CD14-positive monocyte (primary cell): Measurements from ENCODE around the gene CHD1. TPM values are rescaled to one million over a fixed set of nuclear protein-coding genes. Genes with fewer than 3 reads are reported as not detected.

Source experiments
- DNase-seq, 3 donors: peaks; one replicate each; pipeline ENCODE4 v3.0.0-alpha.2; 2011 to 2022
- H2AFZ ChIP-seq: 2 replicates; pipeline ENCODE4 v1.6.0; 2012; ENCODE audit warnings: mild to moderate bottlenecking, low read depth, low read length, inconsistent platforms; ENCODE audit not compliant: insufficient read depth, poor library complexity, severe bottlenecking
- H3K27ac ChIP-seq, 2 donors: 1 replicate in 1 of 2; 2 replicates in 1 of 2; pipeline ENCODE4 v1.5.1; 2012 to 2013; ENCODE audit warnings: low read length in 2 of 2, control low read depth in 1 of 2, inconsistent platforms in 1 of 2, low read depth in 1 of 2, mild to moderate bottlenecking in 1 of 2
- H3K27me3 ChIP-seq, 2 donors: one replicate each; pipeline versions ENCODE4 v1.6.0 to v1.6.1; 2011 to 2013; ENCODE audit warnings: low read length in 2 of 2; ENCODE audit not compliant: control insufficient read depth in 2 of 2, insufficient read depth in 2 of 2
- H3K36me3 ChIP-seq, 2 donors: replicated peaks in 1 of 2; 1 replicate in 1 of 2; 2 replicates in 1 of 2; pipeline versions ENCODE4 v1.5.1 to v1.6.1; 2012 to 2013; ENCODE audit warnings: low read length in 2 of 2, control low read depth in 1 of 2, inconsistent platforms in 1 of 2, mild to moderate bottlenecking in 1 of 2; ENCODE audit not compliant: insufficient read depth in 2 of 2, control insufficient read depth in 1 of 2
- H3K4me1 ChIP-seq, 2 donors: 1 replicate in 1 of 2; 2 replicates in 1 of 2; pipeline versions ENCODE4 v1.5.1 to v1.6.1; 2012 to 2013; ENCODE audit warnings: low read length in 2 of 2, control low read depth in 1 of 2, inconsistent platforms in 1 of 2, mild to moderate bottlenecking in 1 of 2, moderate library complexity in 1 of 2; ENCODE audit not compliant: insufficient read depth in 2 of 2, control insufficient read depth in 1 of 2
- H3K4me2 ChIP-seq: replicated peaks from 2 replicates; pipeline ENCODE3; 2012; ENCODE audit warnings: low read length, moderate library complexity, mild to moderate bottlenecking; ENCODE audit not compliant: poor library complexity, severe bottlenecking; ENCODE audit errors: extremely low read depth
- H3K4me3 ChIP-seq, 3 experiments: fragments of 200-600 bp in 1 of 3; sonication (generic) in 1 of 3; replicated peaks in 1 of 3; 1 replicate in 2 of 3; 2 replicates in 1 of 3; pipeline ENCODE4 v1.5.1; 2011 to 2013; ENCODE audit warnings: low read length in 3 of 3, mild to moderate bottlenecking in 3 of 3, control low read depth in 2 of 3, low read depth in 2 of 3, inconsistent platforms in 1 of 3, moderate library complexity in 1 of 3
- H3K79me2 ChIP-seq: 2 replicates; pipeline ENCODE4 v1.6.0; 2012; ENCODE audit warnings: mild to moderate bottlenecking, control low read depth, inconsistent platforms, low read length, moderate library complexity; ENCODE audit not compliant: insufficient read depth
- H3K9ac ChIP-seq: 2 replicates; pipeline ENCODE4 v1.6.0; 2017; ENCODE audit warnings: low read length, mild to moderate bottlenecking; ENCODE audit not compliant: insufficient read depth, poor library complexity, severe bottlenecking
- H3K9me3 ChIP-seq, 2 donors: replicated peaks in 1 of 2; 1 replicate in 1 of 2; 2 replicates in 1 of 2; pipeline versions ENCODE4 v1.5.1 to v1.6.1; 2012 to 2013; ENCODE audit warnings: low read length in 2 of 2, control low read depth in 1 of 2; ENCODE audit not compliant: control insufficient read depth in 1 of 2, insufficient read depth in 1 of 2
- H4K20me1 ChIP-seq: 2 replicates; pipeline ENCODE4 v1.6.0; 2012; ENCODE audit warnings: mild to moderate bottlenecking, low read length, control low read depth, moderate library complexity; ENCODE audit not compliant: insufficient read depth
- H3K27ac Mint-ChIP-seq, 7 donors: one replicate each; pipeline ENCODE4 v1.8.0; 2020; ENCODE audit warnings: mild to moderate bottlenecking in 7 of 7, mixed read lengths in 7 of 7, moderate library complexity in 6 of 7, inconsistent platforms in 2 of 7
- H3K27me3 Mint-ChIP-seq, 3 donors: one replicate each; pipeline ENCODE4 v1.8.0; 2021 to 2022; ENCODE audit warnings: low read depth in 3 of 3, mild to moderate bottlenecking in 3 of 3, mixed read lengths in 3 of 3, moderate library complexity in 3 of 3, inconsistent platforms in 1 of 3
- H3K36me3 Mint-ChIP-seq, 2 donors: one replicate each; pipeline ENCODE4 v1.8.0; 2020; ENCODE audit warnings: mixed read lengths in 2 of 2, inconsistent platforms in 1 of 2, mild to moderate bottlenecking in 1 of 2
- H3K4me1 Mint-ChIP-seq: one replicate; pipeline ENCODE4 v1.8.0; 2020; ENCODE audit warnings: mild to moderate bottlenecking, mixed read lengths
- H3K4me3 Mint-ChIP-seq, 2 donors: one replicate each; pipeline ENCODE4 v1.8.0; 2020; ENCODE audit warnings: mild to moderate bottlenecking in 2 of 2, mixed read lengths in 2 of 2, moderate library complexity in 1 of 2
- H3K9me3 Mint-ChIP-seq, 7 donors: one replicate each; pipeline ENCODE4 v1.8.0; 2020 to 2022; ENCODE audit warnings: mixed read lengths in 7 of 7, mild to moderate bottlenecking in 6 of 7, moderate library complexity in 6 of 7, inconsistent platforms in 2 of 7
- CTCF ChIP-seq: fragments of 200-600 bp; IDR thresholded peaks from one replicate; pipeline ENCODE4 v1.8.0; 2022; ENCODE audit warnings: antibody characterized with exemption, mild to moderate bottlenecking
- WGBS: methylation state at CpG from one replicate; pipeline ENCODE4 v1.1.5; 2013; ENCODE audit warnings: missing lambda C conversion rate; ENCODE audit not compliant: insufficient coverage; 5-methylcytosine and 5-hydroxymethylcytosine counted together
- intact Hi-C, 2 donors: fragments of 100-400 bp; cut with micrococcal nuclease; formaldehyde crosslinking; loops; one replicate each; pipeline versions ENCODE4 v1.15.0 to v1.15.1; 2023
- polyA plus RNA-seq, 3 donors: library from polyadenylated mRNA; depleted of rRNA in 1 of 3; unstranded in 2 of 3; stranded (reverse) in 1 of 3; fragments of 300-500 nt in 2 of 3; fragments of >200 nt in 1 of 3; fragmentation: Illumina TruSeq in 2 of 3; gene quantifications; 1 replicate in 2 of 3; 2 replicates in 1 of 3; pipeline ENCODE4 v1.2.3, GENCODE V29; 2012 to 2021

CHD1 gene
- polyA plus RNA-seq, 3 donors, result 3.1 to 45.7 (median 6.7) TPM

GRCh38 chr5:98898743-98899142 lies 30.1 kb downstream of the CHD1 start:
- Mint-ChIP-seq H3K36me3 (peaks cover 70 to 86% of the 10 kb centered on the region in 2 donors), H3K4me1 (no peaks in the 10 kb centered on the region), H3K9me3 (no peaks in the 10 kb centered on the region), H3K27ac (no peak overlapping the region), H3K27me3 (peaks cover 0 to 2% (median 0%) of the 10 kb centered on the region in 3 donors), H3K4me3 (no peak overlapping the region)
- no peak for TF ChIP-seq CTCF
- Histone ChIP-seq H3K4me1 (no peaks in the 10 kb centered on the region), H3K4me3 (no peak overlapping the region), H3K36me3 (peaks cover 99 to 100% of the 10 kb centered on the region in 2 donors), H3K9me3 (no peaks in the 10 kb centered on the region), H3K27ac (no peak overlapping the region), H2AFZ (no peak overlapping the region), H3K4me2 (no peak overlapping the region), H3K79me2 (peaks cover 24% of the 10 kb centered on the region), H4K20me1 (peaks cover 74% of the 10 kb centered on the region), H3K27me3 (no peaks in the 10 kb centered on the region), H3K9ac (no peak overlapping the region)
- no peak for DNase-seq
- intact Hi-C loops, result no loop called here

- no peak for TF ChIP-seq CTCF
- Histone ChIP-seq H3K27ac (no peak overlapping the region), H3K9me3 (no peaks in the 10 kb centered on the region), H3K4me2 (no peak overlapping the region), H3K79me2 (no peaks in the 10 kb centered on the region), H4K20me1 (peaks cover 78% of the 10 kb centered on the region), H3K9ac (no peak overlapping the region), H3K36me3 (peaks cover 98 to 99% of the 10 kb centered on the region in 2 donors), H2AFZ (no peak overlapping the region), H3K27me3 (no peaks in the 10 kb centered on the region), H3K4me1 (no peaks in the 10 kb centered on the region), H3K4me3 (no peak overlapping the region)
- no peaks in the 10 kb centered on the region for H3K4me1 Mint-ChIP-seq
- H3K4me3 Mint-ChIP-seq, result no peak overlapping the region
- peaks cover 77 to 88% of the 10 kb centered on the region in 2 donors for H3K36me3 Mint-ChIP-seq
- H3K9me3 Mint-ChIP-seq, result no peaks in the 10 kb centered on the region
- WGBS, result no CpG with 5 or more reads among the region's 1 CpG
- H3K27me3 Mint-ChIP-seq, result peaks cover 0 to 2% (median 0%) of the 10 kb centered on the region in 3 donors
- no peak overlapping the region for H3K27ac Mint-ChIP-seq
- no peak for DNase-seq
- intact Hi-C loops, result no loop called here
Measured at GRCh38 chr5:98891591-98891990, 37.2 kb downstream of the CHD1 start.
